ENCODE data around the gene GRIK4.

GRIK4 gene

GRCh38 chr11:120929664-120930154 lies 418.2 kb downstream of the GRIK4 start:
- Histone ChIP-seq H3K27ac (ENCODE audit: low read depth, low read length) (no peak overlapping the region), H3F3A (ENCODE audit: control insufficient read depth, insufficient read depth) (no peaks in the 10 kb centered on the region), H3K9me2 (replicated peaks; ENCODE audit: control insufficient read depth, low read length) (no peaks in the 10 kb centered on the region), H3K79me2 (ENCODE audit: control insufficient read depth, low read length) (no peaks in the 10 kb centered on the region), H3K9me3 (ENCODE audit: control insufficient read depth, insufficient read depth, low read length) (no peaks in the 10 kb centered on the region), H3K4me2 (ENCODE audit: low read length) (no peak overlapping the region), H3K4me1 (ENCODE audit: control insufficient read depth, low read length) (no peaks in the 10 kb centered on the region), H4K20me1 (ENCODE audit: control insufficient read depth, insufficient read depth, low read depth, low read length) (no peaks in the 10 kb centered on the region), H3K4me3 (ENCODE audit: low read length) (no peak overlapping the region), H3K27me3 (ENCODE audit: control insufficient read depth, low read length) (no peaks in the 10 kb centered on the region), H3K36me3 (ENCODE audit: control insufficient read depth, low read length) (no peaks in the 10 kb centered on the region)
- TF ChIP-seq CTCF (IDR thresholded peaks at IDR 0.05; ENCODE audit: low read depth, low read length, poor library complexity, severe bottlenecking), result peak; percentile 95
- TF ChIP-seq EZH2phosphoT487 (IDR thresholded peaks at IDR 0.05; ENCODE audit: borderline replicate concordance, low read length), result no peak

DNA sequence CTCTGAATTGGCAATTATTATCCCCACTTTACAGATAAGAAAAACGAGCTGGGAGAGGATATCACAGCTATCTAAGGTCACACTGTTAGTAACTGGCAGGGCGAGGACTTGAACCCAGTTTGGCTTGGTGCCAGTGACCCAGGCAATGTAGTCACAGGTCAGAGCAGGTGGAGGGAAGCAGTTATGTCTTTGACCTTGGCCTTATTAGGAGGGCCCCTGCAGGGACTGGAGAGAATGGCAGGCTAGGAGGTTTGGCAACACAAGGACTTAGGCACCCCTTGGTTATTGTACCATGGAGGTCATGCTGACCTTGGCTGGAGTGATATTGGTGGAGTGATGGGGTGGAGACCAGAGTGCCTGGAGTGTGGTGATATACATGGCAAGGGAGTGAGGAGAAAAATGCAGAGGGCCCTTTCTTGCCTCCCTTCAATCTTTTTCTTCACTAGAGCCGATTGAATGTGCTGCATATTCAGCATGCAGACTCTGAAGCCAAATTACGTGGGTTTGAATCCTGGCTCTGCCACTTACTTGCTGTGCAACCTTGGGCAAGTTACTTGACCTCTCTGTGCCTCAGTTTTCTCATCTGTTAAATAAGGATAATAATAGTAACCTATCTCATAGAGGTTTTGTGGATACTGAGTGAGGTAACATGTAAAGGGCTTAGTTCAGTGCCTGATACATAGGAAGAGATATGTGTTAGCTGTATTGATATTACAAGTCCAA lies 419.7 kb downstream of the GRIK4 start:
- H3K4me1 ChIP-seq (ENCODE audit: control insufficient read depth, low read length), result no peaks in the 10 kb centered on the region
- H4K20me1 ChIP-seq (ENCODE audit: control insufficient read depth, insufficient read depth, low read depth, low read length), result no peaks in the 10 kb centered on the region

DNA sequence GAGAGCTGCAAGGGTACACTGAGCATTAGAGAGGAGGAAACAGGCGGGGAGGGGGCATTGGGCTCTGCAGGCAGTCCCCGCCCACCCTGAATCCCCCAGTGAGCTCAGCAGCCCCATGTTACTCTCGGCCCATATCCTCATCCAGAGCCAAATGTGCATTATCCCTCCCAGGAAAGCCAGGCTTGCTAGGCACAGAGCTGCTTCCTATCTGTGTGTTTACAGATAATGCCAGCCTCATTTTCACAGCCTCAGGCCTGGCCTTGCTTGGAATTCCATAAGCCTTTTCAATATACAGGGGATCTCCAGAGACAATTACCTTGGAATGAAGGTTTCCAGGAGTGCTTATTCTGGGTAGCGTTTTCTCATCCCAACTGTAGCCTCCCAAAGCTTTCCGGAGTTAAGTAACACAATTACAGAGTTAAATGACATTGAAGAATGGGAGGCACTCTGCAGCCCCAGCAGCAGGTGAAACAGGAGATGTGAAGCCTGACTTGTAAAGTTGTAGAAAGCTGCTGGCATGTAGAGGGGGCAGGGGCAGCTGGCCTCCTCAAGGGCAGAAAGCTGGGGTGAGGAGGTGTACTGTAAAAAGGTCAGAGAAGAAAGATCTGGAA lies 420.9 kb downstream of the GRIK4 start:
- TF ChIP-seq CTCF (IDR thresholded peaks at IDR 0.05; ENCODE audit: low read depth, low read length, poor library complexity, severe bottlenecking) (no peak), EZH2phosphoT487 (IDR thresholded peaks at IDR 0.05; ENCODE audit: borderline replicate concordance, low read length) (no peak)

More for the DNA sequence above, 419.7 kb downstream of the GRIK4 start:
- TF ChIP-seq CTCF (IDR thresholded peaks at IDR 0.05; ENCODE audit: low read depth, low read length, poor library complexity, severe bottlenecking) (no peak), EZH2phosphoT487 (IDR thresholded peaks at IDR 0.05; ENCODE audit: borderline replicate concordance, low read length) (no peak)
- H3K27me3 ChIP-seq (ENCODE audit: control insufficient read depth, low read length), result no peaks in the 10 kb centered on the region
- H3K9me3 ChIP-seq (ENCODE audit: control insufficient read depth, insufficient read depth, low read length), result no peaks in the 10 kb centered on the region
- no peaks in the 10 kb centered on the region for H3K9me2 ChIP-seq (replicated peaks; ENCODE audit: control insufficient read depth, low read length)
- no peaks in the 10 kb centered on the region for H3K79me2 ChIP-seq (ENCODE audit: control insufficient read depth, low read length)
- no peak overlapping the region for H3K4me3 ChIP-seq (ENCODE audit: low read length)
- H3K4me2 ChIP-seq (ENCODE audit: low read length), result no peak overlapping the region
- H3K36me3 ChIP-seq (ENCODE audit: control insufficient read depth, low read length), result no peaks in the 10 kb centered on the region
- H3F3A ChIP-seq (ENCODE audit: control insufficient read depth, insufficient read depth), result no peaks in the 10 kb centered on the region
- no peak overlapping the region for H3K27ac ChIP-seq (ENCODE audit: low read depth, low read length)

More for the DNA sequence above, 420.9 kb downstream of the GRIK4 start:
- H3K27me3 ChIP-seq (ENCODE audit: control insufficient read depth, low read length), result no peaks in the 10 kb centered on the region
- no peak overlapping the region for H3K4me3 ChIP-seq (ENCODE audit: low read length)
- no peaks in the 10 kb centered on the region for H3F3A ChIP-seq (ENCODE audit: control insufficient read depth, insufficient read depth)
- H3K9me3 ChIP-seq (ENCODE audit: control insufficient read depth, insufficient read depth, low read length), result no peaks in the 10 kb centered on the region
- H3K4me2 ChIP-seq (ENCODE audit: low read length), result no peak overlapping the region
- no peaks in the 10 kb centered on the region for H3K4me1 ChIP-seq (ENCODE audit: control insufficient read depth, low read length)
- no peaks in the 10 kb centered on the region for H3K79me2 ChIP-seq (ENCODE audit: control insufficient read depth, low read length)
- H3K36me3 ChIP-seq (ENCODE audit: control insufficient read depth, low read length), result no peaks in the 10 kb centered on the region
- no peaks in the 10 kb centered on the region for H3K9me2 ChIP-seq (replicated peaks; ENCODE audit: control insufficient read depth, low read length)
- H4K20me1 ChIP-seq (ENCODE audit: control insufficient read depth, insufficient read depth, low read depth, low read length), result no peaks in the 10 kb centered on the region
- H3K27ac ChIP-seq (ENCODE audit: low read depth, low read length), result no peak overlapping the region

Data from DOHH2 (cell line).